Hepatic stellate cell (primary cell): ENCODE results near the gene KLF1.

Experiments
- DNase-seq: peaks from one replicate; pipeline ENCODE4 v3.0.0; 2011; ENCODE audit warnings: low spot score

The KLF1 gene

GRCh38 chr19:12838182-12838885 lies 48.7 kb downstream of the KLF1 start, which contains the start of gene MAST1:
Gene MAST1, plus strand, starts transcription at chr19:12838515. Its CDS starts 58 bp downstream, at chr19:12838573.
- DNase-seq: no peak

- DNase-seq: no peak
Observed at GRCh38 chr19:12837225-12837624, 49.8 kb downstream of the KLF1 start.

GRCh38 chr19:12836529-12836863 lies 50.5 kb downstream of the KLF1 start:
- DNase-seq: no peak

- no peak for DNase-seq
Observed at GRCh38 chr19:12834976-12835757, 51.8 kb downstream of the KLF1 start.

- no peak for DNase-seq
Observed at GRCh38 chr19:12834566-12834943, 52.4 kb downstream of the KLF1 start, which contains the start of gene RTBDN. Gene RTBDN, minus strand, starts transcription at chr19:12834579. Its CDS starts 4,600 bp downstream, at chr19:12829979.
